ENCODE data around the gene RASSF10.

DNA sequence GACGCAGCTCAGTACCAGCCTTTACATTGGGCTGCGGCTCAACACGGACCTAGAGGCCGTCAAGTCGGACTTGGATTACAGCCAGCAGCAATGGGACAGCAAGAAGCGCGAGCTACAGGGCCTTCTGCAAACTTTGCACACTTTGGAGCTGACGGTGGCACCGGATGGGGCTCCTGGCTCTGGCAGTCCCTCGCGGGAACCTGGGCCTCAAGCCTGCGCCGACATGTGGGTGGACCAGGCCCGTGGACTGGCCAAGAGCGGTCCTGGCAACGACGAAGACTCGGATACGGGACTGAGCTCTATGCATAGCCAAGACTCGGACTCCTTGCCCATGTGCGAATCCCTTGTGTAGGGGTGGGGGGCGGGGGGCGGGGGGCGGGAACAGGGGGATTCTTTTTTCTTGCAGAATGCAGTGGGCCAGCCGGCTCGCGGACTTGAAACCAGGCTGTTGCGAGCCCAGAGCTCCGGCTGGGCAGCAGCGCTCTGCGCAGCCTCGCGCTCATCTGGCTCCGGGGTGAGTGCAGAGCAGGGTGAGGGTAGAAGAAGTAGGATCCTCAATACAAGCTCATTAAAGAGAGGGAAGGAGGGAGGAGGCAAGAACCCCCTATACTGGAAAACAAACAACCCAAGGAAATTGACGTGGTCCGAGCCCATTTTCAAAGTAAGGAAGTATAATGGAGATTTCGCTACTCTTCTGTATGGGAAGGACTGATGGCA, 1.8 kb downstream of the RASSF10 start:
- TF ChIP-seq EZH2phosphoT487 (IDR thresholded peaks at IDR 0.05; ENCODE audit: borderline replicate concordance, low read length): no peak
- TF ChIP-seq, protein P1, sequence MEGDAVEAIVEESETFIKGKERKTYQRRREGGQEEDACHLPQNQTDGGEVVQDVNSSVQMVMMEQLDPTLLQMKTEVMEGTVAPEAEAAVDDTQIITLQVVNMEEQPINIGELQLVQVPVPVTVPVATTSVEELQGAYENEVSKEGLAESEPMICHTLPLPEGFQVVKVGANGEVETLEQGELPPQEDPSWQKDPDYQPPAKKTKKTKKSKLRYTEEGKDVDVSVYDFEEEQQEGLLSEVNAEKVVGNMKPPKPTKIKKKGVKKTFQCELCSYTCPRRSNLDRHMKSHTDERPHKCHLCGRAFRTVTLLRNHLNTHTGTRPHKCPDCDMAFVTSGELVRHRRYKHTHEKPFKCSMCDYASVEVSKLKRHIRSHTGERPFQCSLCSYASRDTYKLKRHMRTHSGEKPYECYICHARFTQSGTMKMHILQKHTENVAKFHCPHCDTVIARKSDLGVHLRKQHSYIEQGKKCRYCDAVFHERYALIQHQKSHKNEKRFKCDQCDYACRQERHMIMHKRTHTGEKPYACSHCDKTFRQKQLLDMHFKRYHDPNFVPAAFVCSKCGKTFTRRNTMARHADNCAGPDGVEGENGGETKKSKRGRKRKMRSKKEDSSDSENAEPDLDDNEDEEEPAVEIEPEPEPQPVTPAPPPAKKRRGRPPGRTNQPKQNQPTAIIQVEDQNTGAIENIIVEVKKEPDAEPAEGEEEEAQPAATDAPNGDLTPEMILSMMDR (conservative IDR thresholded peaks at IDR 0.05; ENCODE audit: low read depth, low read length): no peak
- TF ChIP-seq EZH2 (IDR thresholded peaks at IDR 0.05; ENCODE audit: low read length, unreplicated experiment): no peak

Measured in PC-3 (cell line).